Mucosa of descending colon (tissue), 3 donors: ENCODE results near the gene FAM13C. TPM values are rescaled to one million over a fixed set of nuclear protein-coding genes. Genes with fewer than 3 reads are reported as not detected.

Experiments
- ATAC-seq: fragments of 200-7000 bp; cut with Tn5 transposase; one replicate; pipeline ENCODE4 v1.9.1; 2020; ENCODE audit warnings: mild to moderate bottlenecking, moderate library complexity
- DNase-seq, 3 donors: peaks; one replicate each; pipeline ENCODE4 v3.0.0-alpha.2; 2020
- H3K36me3 ChIP-seq: fragments of 200-600 bp; one replicate; pipeline ENCODE4 v1.8.0; 2021; ENCODE audit warnings: low read depth, mild to moderate bottlenecking
- H3K4me1 ChIP-seq: fragments of 200-600 bp; one replicate; pipeline ENCODE4 v1.8.0; 2021; ENCODE audit warnings: low read depth, mild to moderate bottlenecking
- H3K4me3 ChIP-seq: fragments of 200-600 bp; one replicate; pipeline ENCODE4 v1.8.0; 2021; ENCODE audit warnings: mild to moderate bottlenecking
- H3K9me3 ChIP-seq: fragments of 200-600 bp; one replicate; pipeline ENCODE4 v1.8.0; 2021; ENCODE audit warnings: mild to moderate bottlenecking
- CTCF ChIP-seq: fragments of 200-600 bp; IDR thresholded peaks from one replicate; pipeline ENCODE4 v1.8.0; 2022; ENCODE audit warnings: antibody characterized with exemption, mild to moderate bottlenecking
- intact Hi-C, 2 donors: fragments of 100-400 bp; cut with DNase I in 1 of 2; cut with micrococcal nuclease in 1 of 2; formaldehyde crosslinking; loops; one replicate each; pipeline versions ENCODE4 v1.11.0 to v1.11.1; 2022; cut with DNase I, micrococcal nuclease
- total RNA-seq, 3 donors: library from RNA; stranded (reverse); fragmentation: NEBNext Ultra II Directional in 2 of 3; extraction: Animal tissue kit (Norgen Biotek cat#: 25700) in 2 of 3; gene quantifications; one replicate each; pipeline versions ENCODE4 v1.2.1 to v1.2.4, GENCODE V29; 2021 to 2023
- donor health status: DM: no; HTN: no; CAD: no; lungs with moderate emphysema.
- donor health status: DM: no; HTN: no; CAD: no.
- donor health status: DM: no; HTN: yes; CAD: no.

FAM13C gene
- total RNA-seq, 3 donors from 2014 or later: 4.2 to 18.8 (median 6.5) TPM

DNA sequence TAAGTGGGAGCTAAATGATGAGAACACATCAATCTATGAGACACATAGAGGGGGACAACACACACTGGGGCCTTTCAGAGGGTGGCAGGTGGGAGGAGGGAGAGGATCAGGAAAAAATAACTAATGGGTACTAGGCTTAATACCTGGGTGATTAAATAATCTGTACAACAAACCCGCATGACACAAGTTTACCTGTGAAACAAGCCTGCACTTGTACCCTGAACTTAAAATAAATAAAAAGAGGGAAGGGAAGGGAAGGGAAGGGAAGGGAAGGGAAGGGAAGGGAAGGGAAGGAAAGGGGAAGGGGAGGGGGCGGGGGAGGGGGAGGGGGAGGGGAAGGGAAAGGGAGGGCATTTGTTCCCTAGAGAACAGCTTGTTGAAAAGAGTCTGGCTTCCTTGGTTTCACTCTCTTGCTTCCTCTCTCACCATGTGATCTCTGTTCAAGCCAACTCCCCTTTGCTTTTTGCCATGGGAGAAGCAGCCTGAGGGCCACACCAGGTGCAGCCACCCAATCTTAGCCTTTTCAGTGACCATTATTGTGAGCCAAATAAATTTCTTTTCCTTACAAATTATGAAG lies 57.7 kb downstream of the FAM13C start:
- Histone ChIP-seq H3K4me1 (no peaks in the 10 kb centered on the region), H3K36me3 (no peaks in the 10 kb centered on the region), H3K9me3 (no peaks in the 10 kb centered on the region), H3K4me3 (no peak overlapping the region)
- DNase-seq (no peak), ATAC-seq (no peak)
- TF ChIP-seq CTCF: no peak
- intact Hi-C loops: no loop called here

DNA sequence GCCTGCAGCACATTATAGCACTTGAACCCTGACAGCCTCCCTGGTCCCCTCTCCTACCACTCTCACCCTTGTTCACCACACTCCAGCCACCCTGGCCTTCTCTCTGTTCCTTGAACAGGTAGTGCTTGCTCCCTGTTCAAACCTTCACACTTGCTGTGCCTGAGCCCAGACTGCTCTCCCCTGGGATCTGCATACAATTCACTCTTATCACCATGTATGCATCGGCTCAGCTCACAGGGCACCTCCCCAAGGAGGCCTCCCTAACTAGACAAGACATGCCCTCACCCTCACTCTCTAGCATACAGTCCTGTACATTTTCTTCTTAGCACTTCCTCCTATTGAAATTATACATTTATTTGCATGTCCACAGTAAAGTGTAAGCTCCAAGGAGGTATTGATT lies 59.3 kb downstream of the FAM13C start:
- Histone ChIP-seq H3K36me3 (no peaks in the 10 kb centered on the region), H3K4me3 (no peak overlapping the region), H3K9me3 (no peaks in the 10 kb centered on the region), H3K4me1 (no peaks in the 10 kb centered on the region)
- peak; percentile 54 for ATAC-seq
- no peak for DNase-seq
- TF ChIP-seq CTCF: no peak
- intact Hi-C loops: no loop called here

GRCh38 chr10:59302381-59302780 lies 60.0 kb downstream of the FAM13C start:
- no peaks in the 10 kb centered on the region for H3K4me1 ChIP-seq
- DNase-seq (no peak), ATAC-seq (no peak)
- TF ChIP-seq CTCF: no peak
- no peak overlapping the region for H3K4me3 ChIP-seq
- no peaks in the 10 kb centered on the region for H3K36me3 ChIP-seq
- intact Hi-C loops: no loop called here
- H3K9me3 ChIP-seq: no peaks in the 10 kb centered on the region

DNA sequence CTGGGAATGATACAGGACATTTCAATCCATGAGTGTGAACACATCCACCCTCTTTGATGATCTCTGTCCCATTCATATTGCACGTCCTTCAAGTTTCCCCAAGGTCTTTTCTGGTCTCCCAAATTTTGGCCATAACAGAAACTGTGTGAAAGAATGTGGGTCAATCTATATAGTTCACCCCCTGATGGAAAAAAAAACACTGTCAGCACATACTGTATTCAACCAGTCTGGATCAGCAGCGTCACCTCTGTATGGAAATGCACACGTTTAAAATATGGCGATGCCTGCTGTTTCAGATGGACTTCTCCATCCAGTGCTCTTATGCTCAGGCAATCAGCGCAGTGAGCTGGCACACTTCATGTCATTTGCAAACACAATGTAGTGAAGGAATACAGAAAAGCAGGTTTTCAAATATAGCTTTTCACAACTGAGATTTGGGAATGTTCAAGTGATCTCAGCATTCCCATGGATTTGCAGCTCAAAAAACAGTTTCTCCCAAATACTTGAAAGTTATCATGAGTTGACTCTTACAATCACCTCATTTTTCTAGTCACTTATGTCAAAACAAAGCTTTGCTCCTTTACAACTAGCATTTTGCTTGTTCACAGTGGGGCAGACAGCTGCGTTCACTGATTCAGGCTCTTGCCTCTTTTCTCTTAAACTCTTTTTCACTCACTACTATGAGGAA lies 61.1 kb downstream of the FAM13C start:
- ATAC-seq (no peak), DNase-seq (no peak)
- TF ChIP-seq CTCF: no peak
- H3K36me3 ChIP-seq: no peaks in the 10 kb centered on the region
- intact Hi-C loops: no loop called here
- H3K4me3 ChIP-seq: no peak overlapping the region
- no peaks in the 10 kb centered on the region for H3K9me3 ChIP-seq
- H3K4me1 ChIP-seq: no peaks in the 10 kb centered on the region

DNA sequence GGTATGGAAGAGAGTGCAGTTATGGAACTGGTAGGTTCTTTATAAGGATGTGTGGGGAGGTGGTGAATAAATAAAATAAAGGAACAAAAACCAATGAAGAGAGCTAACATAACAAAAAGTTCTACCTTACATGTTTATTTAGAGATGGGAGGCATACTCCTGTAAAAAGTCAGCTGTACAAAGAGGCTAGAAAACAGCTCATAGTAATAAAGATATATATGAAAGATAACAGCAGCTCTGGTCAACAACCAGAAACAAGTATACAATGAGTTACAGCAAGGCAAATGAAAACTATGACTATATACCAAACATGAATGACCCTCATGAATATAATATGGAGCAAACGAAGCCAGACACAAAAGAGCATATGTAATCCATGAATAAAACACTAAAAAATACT lies 62.0 kb downstream of the FAM13C start:
- Histone ChIP-seq H3K4me3 (no peak overlapping the region), H3K4me1 (no peaks in the 10 kb centered on the region), H3K9me3 (no peaks in the 10 kb centered on the region), H3K36me3 (no peaks in the 10 kb centered on the region)
- ATAC-seq: peak; percentile 63
- no peak for DNase-seq
- TF ChIP-seq CTCF: no peak
- intact Hi-C loops: no loop called here
